NOMO-1 treated with dmso at 0.1 percent for 144 hours (cell line): ENCODE data around the gene ISLR.
A peak's percentile ranks its signal among the peaks of the same experiment; 100 is the strongest.

Source experiments
- DNase-seq: peaks from one replicate; lab custom pipeline; 2025; ENCODE audit not compliant: unreplicated experiment; lab: John Stamatoyannopoulos, UW

The ISLR gene

GRCh38 chr15:74173380-74174218, at the start of gene ISLR:
ISLR (plus strand) TSS chr15:74173710; CDS start chr15:74174859, 1,149 bp downstream.
- no peak for DNase-seq

- no peak for DNase-seq
Observed at GRCh38 chr15:74124196-74124595, 49.3 kb upstream of the ISLR start.

GRCh38 chr15:74124759-74125158, 48.8 kb upstream of the ISLR start:
- no peak for DNase-seq

GRCh38 chr15:74127255-74127953, 46.1 kb upstream of the ISLR start:
- peak; percentile 73 for DNase-seq

GRCh38 chr15:74127954-74128784, 45.3 kb upstream of the ISLR start:
- no peak for DNase-seq

- DNase-seq = no peak
Observed at GRCh38 chr15:74128785-74129585, 44.5 kb upstream of the ISLR start.

GRCh38 chr15:74129586-74130154, 43.8 kb upstream of the ISLR start:
- DNase-seq = no peak

GRCh38 chr15:74130155-74130848, 43.2 kb upstream of the ISLR start, which contains the start of gene ISLR2:
ISLR2 (plus strand) TSS chr15:74130586; CDS start chr15:74132755, 2,169 bp downstream.
- no peak for DNase-seq

- DNase-seq = no peak
Observed at GRCh38 chr15:74130849-74131627, 42.5 kb upstream of the ISLR start.

GRCh38 chr15:74131628-74132413, 41.7 kb upstream of the ISLR start:
- no peak for DNase-seq

- no peak for DNase-seq
Observed at GRCh38 chr15:74132681-74133651, 40.5 kb upstream of the ISLR start.

GRCh38 chr15:74133694-74134386, 39.7 kb upstream of the ISLR start:
- DNase-seq = no peak

- DNase-seq = no peak
Observed at GRCh38 chr15:74134387-74135027, 39.0 kb upstream of the ISLR start.

- DNase-seq = no peak
Observed at GRCh38 chr15:74135041-74135565, 38.4 kb upstream of the ISLR start.

- no peak for DNase-seq
Observed at GRCh38 chr15:74136540-74136813, 37.0 kb upstream of the ISLR start.
